GM21619 (cell line): Measurements from ENCODE around the gene TARBP2.

Experiments used
- ATAC-seq: cut with Tn5 transposase; IDR thresholded peaks from one replicate; pipeline ENCODE4 v1.9.1; 2021; ENCODE audit not compliant: unreplicated experiment

The TARBP2 gene

DNA sequence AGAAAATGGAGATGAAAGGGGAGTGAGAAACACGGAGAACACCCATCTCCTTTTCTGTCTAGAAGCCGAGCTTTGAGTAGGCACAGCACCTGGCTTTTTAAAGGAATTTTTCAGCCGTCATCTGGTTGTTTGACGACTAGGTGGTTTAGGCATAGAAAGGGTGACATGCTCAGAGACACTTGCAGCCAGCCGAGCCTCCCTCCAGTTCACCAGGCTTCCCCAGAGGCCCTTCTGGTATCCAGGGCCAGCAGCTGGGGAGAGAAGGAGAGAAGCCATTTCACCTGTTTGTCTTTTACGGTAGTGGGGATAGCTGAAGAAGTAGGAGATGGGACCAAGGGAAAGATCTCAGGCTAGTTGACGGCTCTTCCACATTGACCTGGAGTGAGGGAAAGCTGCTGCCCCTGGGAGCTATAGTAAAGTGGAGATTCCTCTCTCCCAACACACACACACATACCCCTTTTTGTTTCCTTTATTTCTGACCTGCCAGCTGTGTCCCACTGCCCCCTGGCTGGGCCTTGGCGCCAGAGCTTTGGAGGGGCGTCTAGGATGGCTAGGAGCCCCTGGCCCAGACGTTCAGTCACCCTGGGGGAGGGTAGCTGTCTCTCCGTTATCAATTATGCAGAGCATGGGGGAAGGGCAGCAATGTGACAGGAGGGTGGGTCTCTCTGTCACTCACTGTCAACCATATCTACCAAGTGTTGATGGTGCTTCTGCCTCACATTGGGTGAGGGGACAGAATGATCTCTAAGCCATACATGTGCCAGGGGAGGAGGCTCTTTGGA lies 7.3 kb upstream of the TARBP2 start:
- no peak for ATAC-seq

DNA sequence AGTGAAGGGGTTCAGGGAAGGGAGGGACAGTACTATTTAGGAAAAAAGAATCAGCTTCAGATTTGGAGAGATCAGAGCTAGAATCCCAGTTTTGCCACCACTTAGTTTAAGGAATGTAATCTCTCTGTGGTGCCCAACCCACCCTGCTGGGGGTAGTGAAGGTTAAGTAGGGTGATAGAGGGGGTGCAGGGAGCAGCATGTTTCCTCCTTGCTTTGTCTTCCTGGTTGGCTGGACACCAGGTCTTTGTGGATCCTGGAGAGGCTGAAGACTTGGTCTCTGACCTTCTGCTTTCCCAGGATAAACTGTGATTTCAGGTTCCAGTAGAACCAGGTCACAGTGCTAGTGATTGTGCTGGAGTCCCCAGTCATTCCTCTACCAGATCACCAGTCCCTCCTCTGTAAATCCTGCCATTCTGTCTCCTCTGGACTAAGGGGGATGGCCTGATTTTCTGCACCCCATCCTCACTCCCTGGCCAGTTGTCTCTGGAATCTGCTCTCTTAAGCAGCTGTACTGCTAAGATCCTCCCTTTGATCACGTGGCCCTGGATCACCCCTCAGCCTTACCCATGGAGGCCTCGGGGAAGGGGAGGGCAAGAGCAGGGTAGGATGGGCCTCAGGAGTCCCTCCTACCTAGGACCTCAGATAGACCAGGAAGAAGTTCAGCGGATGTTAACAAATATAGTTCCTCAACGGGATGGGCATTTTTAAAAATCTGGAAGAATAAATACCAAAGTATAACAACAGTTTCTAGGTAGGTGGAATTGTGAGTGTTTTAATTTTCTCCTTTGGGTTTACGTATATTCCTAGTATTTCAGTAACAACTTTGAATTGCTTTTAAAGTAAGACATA lies 5.0 kb upstream of the TARBP2 start:
- no peak for ATAC-seq

DNA sequence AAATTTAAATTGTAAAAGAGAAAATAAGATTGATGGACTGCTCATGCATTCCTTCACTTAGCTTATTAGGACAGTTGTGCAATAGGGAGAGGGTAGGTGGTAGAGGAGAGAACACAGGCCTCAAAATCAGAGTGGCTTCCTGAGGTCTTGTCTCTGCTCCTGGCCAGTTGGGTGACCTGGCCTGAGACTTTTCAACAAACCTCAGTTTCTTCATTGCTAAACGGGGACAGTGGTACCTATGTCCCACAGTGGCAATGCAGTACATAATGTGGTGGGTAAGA lies 4.4 kb upstream of the TARBP2 start:
- ATAC-seq, result no peak

DNA sequence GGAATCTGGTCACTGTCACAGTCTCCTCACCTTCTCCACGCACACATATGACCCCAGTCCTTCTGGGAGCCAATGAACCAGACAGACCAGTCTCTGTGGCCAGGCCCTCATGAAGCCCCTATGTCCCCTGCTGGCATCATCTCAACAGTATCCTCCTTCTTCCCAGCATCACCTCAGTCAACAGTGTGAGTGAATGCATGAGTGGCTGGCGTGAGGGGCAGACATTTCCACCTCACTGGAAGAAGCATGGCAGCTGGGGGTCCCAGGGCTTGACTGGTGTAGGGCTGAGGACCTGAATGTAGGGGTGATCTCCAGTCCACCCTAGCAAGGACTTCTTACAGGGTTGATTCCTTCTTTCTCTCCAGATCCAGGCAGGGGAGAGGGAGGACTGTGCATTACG lies 3.6 kb upstream of the TARBP2 start:
- ATAC-seq, result no peak

DNA sequence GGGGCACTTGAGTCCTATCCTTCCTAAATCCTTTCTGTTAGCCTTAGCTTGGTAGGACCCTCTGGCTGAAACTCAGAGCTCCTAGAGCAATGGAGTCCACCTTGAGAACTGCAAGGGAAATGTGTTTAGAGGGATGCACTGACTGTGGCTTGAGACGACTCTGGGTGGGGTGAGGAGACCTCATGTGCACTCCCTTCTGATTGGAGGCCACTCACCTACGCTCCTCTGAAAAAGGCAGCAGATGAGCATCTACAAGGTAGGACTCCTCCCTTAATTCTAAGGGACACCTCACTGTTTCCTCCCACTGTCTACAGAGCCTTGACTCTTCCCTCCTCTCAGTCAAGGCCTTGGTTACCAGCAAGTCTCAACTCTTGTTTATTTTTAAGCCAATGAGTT lies 2.9 kb upstream of the TARBP2 start:
- no peak for ATAC-seq

DNA sequence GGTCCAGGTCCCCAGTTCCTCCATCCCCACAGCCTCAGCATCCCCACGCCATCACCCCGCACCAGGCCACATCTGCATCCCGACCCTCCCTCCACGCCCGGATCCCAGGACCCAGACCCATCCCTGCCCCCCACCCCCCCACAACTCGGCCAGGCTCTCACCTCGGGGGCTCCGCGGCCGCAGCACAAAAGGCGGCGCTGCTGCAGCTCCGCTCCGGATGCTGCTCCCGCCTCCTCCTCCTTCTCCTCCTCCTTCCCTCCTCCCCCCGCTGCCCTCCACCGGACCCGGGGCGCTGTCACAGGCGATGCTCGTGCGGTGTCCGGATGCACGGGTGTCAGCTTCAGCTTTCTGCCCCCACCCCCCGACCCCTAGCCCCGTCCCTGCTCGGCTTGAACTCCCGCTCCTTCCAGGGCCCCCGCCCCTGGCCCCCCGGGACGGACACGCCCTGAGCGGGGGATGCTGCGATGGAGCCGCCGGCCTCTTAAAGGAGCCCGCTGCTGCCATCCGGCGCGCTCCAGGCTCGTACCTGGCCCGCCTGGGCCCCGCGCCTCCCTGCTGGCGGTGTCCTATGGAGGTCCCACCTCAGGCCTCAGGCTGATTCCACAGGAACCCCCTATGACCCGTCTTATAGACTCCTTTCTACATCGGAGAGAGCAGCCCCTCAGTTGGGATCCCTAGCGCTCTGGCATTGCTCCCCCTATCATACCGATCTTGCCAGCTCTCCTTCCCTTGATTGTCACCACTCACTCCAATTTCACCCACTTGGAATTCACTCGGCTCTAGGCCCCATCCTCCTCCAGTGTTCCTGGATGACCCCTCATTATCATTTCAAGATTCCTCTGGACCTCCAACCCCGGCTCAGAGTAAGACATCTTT lies 1.6 kb upstream of the TARBP2 start, which contains the start of gene MAP3K12:
TSS of gene MAP3K12 (minus strand) at position 193 of the 876 bp plus-strand sequence. CDS start 12,067 bp downstream, outside the sequence.
- ATAC-seq, result no peak

DNA sequence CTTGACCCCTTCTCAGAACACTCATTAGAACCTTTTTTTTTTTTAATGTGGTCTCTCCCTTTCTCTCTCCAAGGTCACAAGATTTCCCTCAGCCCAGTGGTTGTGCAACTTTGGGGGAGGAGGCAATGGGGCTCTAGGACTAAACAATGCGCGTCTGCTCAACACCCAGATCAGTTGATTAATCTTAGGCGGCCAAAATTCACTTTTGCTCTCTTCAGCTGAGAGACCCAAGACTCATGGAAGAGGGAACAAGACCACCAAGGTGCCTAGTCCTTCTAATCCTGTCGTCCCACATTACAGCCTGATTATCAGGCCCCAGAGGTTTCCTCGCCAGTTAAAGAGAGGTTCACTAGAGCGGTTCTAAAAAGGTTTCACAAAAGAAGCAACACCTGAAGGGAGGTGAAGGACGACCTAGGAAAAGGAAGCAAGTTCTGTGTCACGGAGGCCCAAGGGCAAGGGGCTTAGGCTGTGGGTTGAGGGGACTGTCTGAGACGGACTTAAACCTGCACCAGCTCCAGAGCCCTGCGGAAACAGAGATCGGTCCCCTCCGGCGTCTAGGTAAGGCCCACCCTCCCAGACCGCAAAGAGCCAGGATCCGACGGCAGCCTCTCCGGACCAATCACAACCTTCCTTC lies 824 bp upstream of the TARBP2 start:
- no peak for ATAC-seq

DNA sequence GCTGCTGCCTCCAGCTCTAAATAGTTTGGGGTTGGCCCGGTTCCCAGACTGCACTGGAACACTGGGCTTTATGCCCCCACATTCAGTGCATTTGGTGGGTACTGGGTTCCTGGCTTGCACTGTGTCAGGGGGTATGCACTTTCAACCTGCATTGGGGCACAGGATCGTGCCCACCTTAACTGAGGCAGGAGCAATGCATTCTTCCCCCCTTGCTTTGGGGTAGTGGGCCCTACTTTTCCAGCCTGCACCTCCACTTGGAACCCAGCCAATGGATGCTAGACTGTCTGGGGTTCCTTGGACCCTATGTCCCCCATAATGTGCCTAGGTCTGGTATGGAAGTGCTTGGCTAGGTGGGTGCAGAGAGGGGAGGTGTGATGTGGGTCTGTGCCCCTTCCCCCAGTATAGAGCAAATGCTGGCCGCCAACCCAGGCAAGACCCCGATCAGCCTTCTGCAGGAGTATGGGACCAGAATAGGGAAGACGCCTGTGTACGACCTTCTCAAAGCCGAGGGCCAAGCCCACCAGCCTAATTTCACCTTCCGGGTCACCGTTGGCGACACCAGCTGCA lies 615 bp downstream of the TARBP2 start:
- no peak for ATAC-seq

DNA sequence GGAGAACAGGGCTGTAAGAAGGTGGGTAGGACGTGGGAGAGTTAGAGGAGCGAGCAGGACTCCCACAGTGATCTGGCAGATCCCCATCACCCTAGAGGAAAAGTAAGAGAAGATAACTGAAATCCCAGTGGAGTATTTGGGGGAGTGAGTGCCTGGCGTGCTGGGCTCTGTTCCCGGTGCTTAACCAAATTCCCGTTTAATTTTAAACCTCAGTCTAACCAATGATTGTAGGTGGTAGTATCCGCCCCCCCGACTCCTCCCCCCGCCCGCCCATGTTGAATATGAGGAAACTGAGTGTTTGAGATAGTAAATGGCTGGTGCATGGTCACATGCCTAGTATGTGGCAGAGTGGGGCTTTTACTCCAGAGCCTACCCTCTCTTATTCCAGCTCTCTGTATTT lies 1.2 kb downstream of the TARBP2 start:
- no peak for ATAC-seq

DNA sequence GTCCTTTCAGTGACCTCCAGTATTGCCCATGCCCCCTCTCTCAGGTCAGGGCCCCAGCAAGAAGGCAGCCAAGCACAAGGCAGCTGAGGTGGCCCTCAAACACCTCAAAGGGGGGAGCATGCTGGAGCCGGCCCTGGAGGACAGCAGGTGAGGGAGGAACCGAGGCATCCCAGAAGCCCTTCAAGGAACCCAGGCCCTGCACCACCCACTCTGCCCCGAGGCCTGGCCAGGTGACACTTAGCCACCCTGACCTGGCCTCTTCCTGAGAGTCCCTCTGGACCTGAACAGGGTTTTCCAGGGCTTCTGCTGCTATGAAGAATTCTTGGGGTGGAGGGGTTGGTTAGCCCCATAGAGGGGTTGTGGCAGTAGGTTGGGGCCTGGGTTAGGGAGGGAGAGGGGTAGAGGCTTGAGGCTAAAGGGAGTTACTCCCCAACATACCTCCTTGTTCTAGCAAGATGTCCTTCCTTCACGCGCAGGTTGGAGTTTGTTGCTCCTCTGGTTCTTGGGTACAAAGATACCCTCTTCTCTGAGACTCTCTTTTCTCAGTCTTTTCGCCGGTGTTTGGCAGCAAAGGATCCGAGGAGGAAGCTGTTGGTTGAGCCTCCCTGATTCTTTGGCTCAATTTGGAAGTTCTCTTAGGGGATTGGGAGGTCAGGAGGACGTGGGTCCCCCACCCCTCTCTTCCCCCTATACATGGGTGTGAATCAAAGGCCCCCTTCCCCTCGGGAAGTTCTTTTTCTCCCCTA lies 2.1 kb downstream of the TARBP2 start:
- no peak for ATAC-seq

DNA sequence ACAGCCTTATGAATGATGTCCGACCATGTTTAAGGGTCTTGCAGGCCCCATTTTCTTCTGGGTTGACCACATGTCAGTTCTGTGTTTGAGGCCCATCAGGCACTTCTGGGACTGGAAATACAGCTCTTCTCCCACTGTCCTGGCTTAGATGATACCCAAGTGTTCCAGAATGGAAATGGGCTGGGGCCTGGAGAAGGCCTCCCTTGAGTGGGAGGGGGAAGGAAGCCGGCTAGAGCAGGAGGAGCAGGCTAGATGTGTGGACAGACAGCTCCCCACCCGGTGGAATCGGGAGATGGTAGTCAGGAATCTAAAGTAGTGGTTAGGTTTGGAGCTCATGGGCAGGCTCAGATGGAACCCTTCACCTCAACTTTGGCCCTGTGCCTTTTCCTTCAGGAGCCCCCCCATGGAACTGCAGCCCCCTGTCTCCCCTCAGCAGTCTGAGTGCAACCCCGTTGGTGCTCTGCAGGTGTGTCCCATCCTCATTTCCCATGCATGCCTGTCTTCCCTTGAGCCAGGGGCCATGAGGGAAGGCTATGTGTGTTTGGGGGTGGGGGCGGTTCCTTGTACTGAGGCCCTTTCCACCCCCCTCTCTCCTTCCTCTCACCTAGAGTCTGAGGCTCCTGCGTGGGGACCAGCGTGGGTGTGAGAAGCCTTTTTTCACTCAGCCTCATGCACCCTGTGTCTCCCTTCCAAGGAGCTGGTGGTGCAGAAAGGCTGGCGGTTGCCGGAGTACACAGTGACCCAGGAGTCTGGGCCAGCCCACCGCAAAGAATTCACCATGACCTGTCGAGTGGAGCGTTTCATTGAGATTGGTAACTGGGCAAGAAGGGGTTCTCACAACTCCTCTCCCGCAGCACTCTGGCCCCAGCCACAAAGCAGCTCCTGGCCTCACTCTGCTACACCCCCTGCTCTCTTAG lies 3.2 kb downstream of the TARBP2 start:
- no peak for ATAC-seq

DNA sequence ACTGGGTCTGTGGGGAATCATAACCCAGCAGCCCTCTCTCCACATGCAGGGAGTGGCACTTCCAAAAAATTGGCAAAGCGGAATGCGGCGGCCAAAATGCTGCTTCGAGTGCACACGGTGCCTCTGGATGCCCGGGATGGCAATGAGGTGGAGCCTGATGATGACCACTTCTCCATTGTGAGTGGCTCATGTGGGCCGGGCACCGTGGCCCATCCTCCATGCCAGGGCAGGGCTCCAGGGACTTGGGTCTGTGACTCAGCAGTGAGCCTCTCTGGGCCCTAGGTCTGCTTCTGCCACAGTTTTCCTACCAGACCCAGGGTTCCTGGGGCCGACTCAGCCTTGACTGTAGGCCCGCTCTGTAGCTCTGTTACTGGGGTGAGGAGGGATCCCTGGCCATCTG lies 4.0 kb downstream of the TARBP2 start:
- no peak for ATAC-seq

DNA sequence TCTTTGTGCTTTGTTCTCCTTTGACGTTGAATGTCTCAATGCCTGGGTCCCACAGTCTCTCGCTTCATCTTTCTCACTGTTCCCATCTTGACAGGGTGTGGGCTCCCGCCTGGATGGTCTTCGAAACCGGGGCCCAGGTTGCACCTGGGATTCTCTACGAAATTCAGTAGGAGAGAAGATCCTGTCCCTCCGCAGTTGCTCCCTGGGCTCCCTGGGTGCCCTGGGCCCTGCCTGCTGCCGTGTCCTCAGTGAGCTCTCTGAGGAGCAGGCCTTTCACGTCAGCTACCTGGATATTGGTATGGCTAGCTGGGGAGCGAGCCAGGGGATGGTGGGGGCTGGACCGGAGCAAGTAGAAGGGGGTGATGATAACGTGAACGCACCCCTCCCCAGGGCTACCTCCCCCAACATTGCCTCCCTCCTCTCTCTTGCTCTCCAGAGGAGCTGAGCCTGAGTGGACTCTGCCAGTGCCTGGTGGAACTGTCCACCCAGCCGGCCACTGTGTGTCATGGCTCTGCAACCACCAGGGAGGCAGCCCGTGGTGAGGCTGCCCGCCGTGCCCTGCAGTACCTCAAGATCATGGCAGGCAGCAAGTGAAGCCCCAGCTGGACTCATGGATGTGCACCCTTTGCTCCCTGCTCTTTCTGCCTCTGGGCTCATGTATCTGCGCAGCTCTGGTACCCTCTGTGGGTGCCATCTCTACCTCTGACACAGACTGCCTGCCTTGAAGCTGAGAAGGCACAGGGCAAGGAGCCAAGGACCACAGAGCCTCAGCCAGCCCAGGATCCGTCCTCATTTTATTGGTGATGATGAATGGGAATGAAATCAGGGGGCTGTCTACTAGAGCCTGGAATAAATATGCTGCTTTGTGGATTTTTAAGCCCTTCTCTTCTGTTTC lies 4.7 kb downstream of the TARBP2 start:
- no peak for ATAC-seq

DNA sequence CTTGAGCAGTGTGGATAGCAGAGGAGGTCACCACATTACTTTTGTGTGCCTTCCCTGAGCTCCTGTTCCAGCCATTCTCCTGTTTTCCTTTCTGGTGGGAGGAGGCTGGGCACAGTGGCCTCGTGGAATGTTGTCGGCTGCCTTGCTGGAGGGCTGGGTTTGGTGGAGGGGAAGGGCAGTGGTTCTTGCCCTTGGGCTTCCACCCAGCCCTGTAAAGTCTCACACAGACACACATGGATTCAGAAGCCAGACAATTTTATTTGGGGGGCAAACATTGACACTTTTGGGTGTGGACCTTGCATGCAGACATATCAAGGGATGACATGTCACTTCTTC lies 5.3 kb downstream of the TARBP2 start:
- ATAC-seq, result no peak

DNA sequence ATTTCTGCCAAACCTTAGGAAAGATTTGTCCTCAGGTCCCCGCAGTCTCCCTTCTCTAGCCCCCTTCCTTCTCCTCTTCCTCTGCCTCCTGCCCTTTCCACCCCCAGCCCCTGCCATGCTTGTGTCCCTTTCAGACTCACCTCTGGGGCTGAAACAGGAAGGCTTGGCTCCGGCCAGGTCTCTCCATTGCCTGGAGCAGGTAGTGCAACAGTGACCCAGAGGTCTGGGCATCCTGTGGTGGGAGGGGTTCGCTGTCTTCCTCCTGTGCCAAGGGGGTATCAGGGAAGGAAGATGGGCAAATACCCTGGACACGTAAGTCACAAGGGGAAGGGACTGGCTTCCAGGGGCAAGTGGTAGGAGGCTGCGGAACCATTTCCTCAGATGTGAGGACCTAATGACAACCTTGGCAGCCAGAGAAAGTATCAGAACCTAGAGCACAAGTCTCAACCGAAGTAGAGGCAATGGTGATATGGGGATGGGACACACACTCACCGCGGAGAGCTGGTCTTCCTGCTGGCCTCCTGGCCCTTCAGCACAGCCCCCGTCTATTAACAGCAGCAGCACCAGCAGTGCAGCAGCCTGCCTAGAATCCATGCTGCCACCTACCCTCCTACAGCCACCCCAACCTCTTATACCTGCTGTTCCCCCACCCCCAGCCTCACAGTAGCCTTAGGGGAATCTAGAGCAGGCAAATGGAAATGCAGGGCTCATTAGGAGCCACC lies 6.0 kb downstream of the TARBP2 start, which contains the start of gene NPFF:
TSS of gene NPFF (minus strand) at position 604 of the 722 bp plus-strand sequence. CDS start at position 594, 10 bp downstream.
- ATAC-seq, result no peak

DNA sequence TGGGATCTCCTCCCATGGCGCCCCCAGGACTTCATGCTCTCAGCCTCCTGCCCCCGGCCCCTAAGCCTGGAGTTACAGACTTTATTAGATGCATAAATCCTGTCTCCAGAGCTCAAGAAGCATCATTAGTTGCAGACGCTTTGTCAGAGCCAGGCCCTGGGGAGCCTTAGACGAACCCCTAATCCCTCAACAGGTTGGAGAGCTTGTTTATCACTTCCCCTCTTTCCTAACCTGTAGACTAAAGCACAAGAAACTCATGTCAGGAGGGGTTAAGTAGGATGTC lies 6.5 kb downstream of the TARBP2 start:
- ATAC-seq, result no peak

DNA sequence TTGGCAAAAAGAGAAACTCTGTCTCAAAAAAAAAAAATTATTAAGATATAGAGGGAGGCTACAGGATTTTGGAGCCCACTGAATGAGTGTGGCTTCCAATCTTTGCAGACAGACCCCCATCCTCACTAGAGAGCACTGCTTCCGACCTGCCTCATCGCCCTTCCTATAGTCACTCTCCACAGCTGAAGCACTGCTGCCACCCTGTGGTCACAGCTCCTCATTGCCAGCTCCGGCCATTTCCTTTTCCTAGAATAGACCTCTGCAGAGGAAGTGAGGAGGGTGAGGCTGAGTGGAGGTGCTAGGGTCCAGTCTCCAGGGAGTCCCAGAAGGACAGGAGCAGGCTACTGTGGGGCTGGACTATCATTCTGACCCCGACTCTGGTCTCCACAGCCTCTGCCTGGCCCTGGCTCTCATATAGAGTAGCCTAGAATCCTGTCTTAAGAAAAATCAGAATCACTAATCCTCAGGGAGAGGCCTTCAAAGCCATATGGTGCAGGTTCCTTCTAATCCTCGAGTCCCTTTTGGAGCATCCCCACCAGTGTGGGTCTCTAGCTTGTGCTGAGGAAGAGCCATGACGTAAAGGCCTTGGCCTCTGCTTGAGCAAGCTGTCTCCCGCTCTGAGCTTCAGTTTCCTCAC lies 7.6 kb downstream of the TARBP2 start:
- ATAC-seq, result peak; percentile 92
